Bronchial epithelial cell (primary cell): ENCODE data around the gene PBX1. TPM values are rescaled to one million over a fixed set of nuclear protein-coding genes. Genes with fewer than 3 reads are reported as not detected.

Experiments
- DNase-seq: peaks from one replicate; pipeline ENCODE4 v3.0.0-alpha.2; 2010; ENCODE audit warnings: low read depth
- FAIRE-seq: peaks from 2 replicates; lab custom pipeline; 2011; peaks lifted over from hg19 to GRCh38; lab: Jason Lieb, UNC
- H3K27me3 ChIP-seq: 2 replicates; pipeline ENCODE4 v1.5.1; 2011; ENCODE audit warnings: low read length; ENCODE audit not compliant: control insufficient read depth, insufficient read depth
- H3K36me3 ChIP-seq: 2 replicates; pipeline ENCODE4 v1.5.1; 2011; ENCODE audit warnings: low read length; ENCODE audit not compliant: control insufficient read depth, insufficient read depth
- H3K4me3 ChIP-seq: 2 replicates; pipeline ENCODE4 v1.5.1; 2011; ENCODE audit warnings: mild to moderate bottlenecking, low read depth, low read length, control low read depth
- total RNA-seq: library from RNA; depleted of rRNA; stranded (reverse); fragments of >200 nt; gene quantifications from 2 replicates; pipeline ENCODE4 v1.2.1, GENCODE V29; 2014
- TF ChIP-seq, protein P1 (sequence below): IDR thresholded peaks from 2 replicates; pipeline ENCODE4 v1.5.1; 2011; ENCODE audit warnings: mild to moderate bottlenecking, moderate library complexity, low read length, control low read depth, inconsistent platforms; ENCODE audit not compliant: insufficient read depth, severe bottlenecking

The PBX1 gene
- total RNA-seq, 1 donor from 2014 or later, result 3.2 TPM

DNA sequence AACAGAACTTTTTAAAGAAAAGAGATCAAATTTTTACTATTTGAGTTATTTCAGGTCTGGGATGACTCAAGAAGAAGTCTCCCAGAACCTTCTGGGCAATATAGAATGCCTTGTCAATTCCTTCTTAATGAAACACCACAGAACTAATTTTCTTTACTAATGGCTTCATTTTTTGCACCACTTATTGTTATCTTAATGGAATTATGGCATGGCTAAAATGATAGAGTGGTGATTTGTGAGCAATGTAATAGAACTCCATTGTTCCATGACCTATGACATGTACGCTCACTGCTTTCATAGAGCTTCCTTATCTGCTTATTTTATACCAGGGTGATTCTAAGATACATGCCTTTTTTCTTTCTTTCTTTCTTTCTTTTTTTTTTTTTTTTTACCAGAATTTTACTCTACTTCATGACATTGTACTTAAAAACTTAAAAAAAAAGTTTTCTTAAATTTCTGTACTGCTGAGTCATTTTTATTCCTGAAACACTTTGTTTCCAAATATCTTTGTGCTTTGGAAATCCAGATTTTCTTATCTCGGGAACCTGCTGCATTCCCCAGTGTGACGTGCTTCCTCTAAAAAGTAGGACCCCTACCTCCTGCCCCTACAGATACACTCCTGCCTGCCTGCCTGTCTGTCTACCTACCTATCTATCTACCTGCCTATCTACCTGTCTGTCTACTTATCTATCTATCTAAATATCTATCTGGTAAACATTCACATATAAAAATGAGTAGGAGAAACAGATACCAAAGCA is 284.9 kb downstream of the PBX1 start:
- H3K4me3 ChIP-seq, result no peak overlapping the region
- no peaks in the 10 kb centered on the region for H3K27me3 ChIP-seq
- FAIRE-seq (no peak), DNase-seq (no peak)
- TF ChIP-seq, protein P1, sequence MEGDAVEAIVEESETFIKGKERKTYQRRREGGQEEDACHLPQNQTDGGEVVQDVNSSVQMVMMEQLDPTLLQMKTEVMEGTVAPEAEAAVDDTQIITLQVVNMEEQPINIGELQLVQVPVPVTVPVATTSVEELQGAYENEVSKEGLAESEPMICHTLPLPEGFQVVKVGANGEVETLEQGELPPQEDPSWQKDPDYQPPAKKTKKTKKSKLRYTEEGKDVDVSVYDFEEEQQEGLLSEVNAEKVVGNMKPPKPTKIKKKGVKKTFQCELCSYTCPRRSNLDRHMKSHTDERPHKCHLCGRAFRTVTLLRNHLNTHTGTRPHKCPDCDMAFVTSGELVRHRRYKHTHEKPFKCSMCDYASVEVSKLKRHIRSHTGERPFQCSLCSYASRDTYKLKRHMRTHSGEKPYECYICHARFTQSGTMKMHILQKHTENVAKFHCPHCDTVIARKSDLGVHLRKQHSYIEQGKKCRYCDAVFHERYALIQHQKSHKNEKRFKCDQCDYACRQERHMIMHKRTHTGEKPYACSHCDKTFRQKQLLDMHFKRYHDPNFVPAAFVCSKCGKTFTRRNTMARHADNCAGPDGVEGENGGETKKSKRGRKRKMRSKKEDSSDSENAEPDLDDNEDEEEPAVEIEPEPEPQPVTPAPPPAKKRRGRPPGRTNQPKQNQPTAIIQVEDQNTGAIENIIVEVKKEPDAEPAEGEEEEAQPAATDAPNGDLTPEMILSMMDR, result no peak
- H3K36me3 ChIP-seq, result no peaks in the 10 kb centered on the region

DNA sequence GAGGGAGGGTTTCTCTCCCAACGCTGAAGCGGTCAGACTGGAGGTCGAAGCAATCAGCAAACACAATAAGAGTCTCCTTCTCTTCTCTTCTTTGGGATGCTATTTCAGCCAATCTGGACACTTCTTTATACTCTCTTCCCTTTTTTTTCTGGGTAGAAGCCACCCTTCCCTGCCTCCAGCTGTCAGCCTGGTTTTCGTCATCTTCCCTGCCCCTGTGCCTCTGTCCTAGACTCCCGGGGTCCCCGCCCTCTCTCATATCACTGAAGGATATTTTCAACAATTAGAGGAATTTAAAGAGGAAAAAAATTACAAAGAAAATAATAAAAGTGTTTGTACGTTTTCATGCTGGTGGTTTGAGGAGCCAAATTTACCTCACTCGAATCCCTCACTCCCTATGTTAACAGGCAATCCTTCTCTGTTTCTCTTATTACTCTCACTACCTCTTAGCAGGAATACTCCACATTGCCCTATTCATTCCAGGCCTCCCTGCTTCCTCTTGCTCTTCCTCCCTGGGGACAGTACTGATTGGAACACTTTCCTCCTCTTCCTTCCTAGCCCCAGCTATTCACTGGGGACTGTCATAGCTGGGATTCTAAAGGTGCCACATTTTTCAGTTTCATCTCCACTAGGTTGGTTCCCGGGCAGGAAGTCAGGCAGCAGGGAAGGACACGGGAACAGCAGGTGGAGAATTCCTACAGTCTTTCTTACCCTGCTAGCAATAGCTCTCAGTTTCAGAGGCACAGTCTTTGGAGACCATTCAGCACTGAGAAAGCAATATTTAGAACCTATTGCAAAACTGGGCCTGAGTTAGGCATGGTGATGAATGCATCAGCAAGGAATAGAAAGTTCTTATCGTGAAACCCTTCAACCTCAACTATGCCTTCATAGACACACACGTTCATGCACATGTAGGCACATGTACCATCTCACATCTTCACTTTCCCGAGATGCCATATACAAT is 288.0 kb downstream of the PBX1 start:
- TF ChIP-seq, protein P1, result no peak
- no peaks in the 10 kb centered on the region for H3K36me3 ChIP-seq
- no peaks in the 10 kb centered on the region for H3K27me3 ChIP-seq
- FAIRE-seq (no peak), DNase-seq (no peak)
- H3K4me3 ChIP-seq, result no peak overlapping the region

DNA sequence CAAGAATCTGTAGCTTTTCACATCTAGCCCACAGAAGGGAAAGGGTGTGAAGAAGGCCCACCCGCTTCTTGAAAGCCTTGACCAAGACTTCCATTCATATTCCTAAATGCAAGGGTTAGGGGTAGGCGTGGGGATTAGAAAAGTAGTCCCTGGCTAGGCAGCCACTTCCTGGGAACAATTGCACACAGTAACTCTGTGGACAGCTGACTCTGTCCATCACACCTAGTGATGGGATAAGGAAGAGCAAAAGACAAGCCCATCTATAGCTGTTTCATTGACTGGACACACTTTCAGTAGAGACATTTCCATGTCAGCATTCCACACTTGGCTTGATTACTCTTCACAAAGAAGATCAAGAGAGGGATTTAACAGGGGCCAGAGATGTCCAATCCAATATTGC is 294.2 kb downstream of the PBX1 start:
- Histone ChIP-seq H3K36me3 (no peaks in the 10 kb centered on the region), H3K4me3 (no peak overlapping the region), H3K27me3 (no peaks in the 10 kb centered on the region)
- FAIRE-seq (no peak), DNase-seq (no peak)
- TF ChIP-seq, protein P1, result no peak

DNA sequence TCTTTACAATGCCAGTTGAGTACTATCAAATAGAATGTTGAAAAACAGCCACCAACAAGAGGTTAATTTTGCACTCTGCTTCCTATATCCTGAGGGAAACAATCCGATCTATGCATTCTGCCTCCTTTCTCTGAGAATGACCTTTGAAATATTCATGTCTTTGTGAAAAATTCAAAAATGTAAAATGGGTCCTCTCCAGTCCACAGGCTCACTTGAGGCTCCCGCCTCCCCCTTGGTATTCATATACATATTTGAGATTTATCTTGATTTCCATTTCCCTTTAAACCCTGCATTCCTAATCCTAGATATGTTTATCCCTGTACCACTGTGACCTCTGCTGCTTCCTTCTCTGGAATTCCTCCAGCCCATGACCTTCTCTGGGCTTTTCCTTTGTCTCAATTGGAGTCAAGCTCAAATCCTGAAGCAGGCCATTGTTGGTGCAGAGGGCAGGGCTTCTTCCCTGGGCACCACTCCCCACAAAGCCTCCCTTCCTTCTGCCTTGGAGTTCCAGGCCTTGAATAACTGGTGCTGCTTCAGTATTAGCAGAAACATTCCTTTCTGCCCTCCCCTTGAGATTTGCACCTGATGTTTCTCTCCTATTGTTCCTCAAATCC is 296.8 kb downstream of the PBX1 start:
- FAIRE-seq, result no peak
- Histone ChIP-seq H3K27me3 (no peaks in the 10 kb centered on the region), H3K36me3 (no peaks in the 10 kb centered on the region), H3K4me3 (no peak overlapping the region)
- no peak for DNase-seq
- TF ChIP-seq, protein P1, result no peak

DNA sequence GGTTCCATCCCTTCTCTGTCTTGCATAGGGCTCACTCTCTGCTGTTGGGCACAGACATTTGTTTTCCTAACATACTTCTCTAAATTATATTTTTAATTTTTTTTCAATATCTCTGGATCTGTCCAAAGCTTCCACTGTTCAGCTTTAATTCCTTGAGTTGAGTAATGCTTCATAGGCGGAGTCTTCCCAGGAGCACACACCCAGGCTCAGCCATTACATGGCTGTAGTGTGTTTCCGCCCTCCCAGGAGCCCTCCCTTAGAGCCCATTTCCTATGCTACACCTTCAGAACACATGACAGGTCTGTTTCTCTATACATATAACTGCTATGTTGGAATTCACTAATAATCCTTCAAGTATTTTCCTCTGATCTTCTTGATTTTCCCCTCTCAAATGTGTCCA is 297.4 kb downstream of the PBX1 start:
- DNase-seq (no peak), FAIRE-seq (no peak)
- H3K27me3 ChIP-seq, result no peaks in the 10 kb centered on the region
- no peak overlapping the region for H3K4me3 ChIP-seq
- no peaks in the 10 kb centered on the region for H3K36me3 ChIP-seq
- TF ChIP-seq, protein P1, result no peak
